Sigmoid colon (tissue), 4 donors: ENCODE measurements around the gene TBCK.

Source experiments
- CTCF ChIP-seq, 4 experiments: fragments of 450-650 bp in 3 of 4; fragments of 200-600 bp in 1 of 4; IDR thresholded peaks; one replicate each; pipeline ENCODE4 v1.5.1; 2016 to 2019; ENCODE audit warnings: antibody characterized with exemption in 4 of 4, mild to moderate bottlenecking in 3 of 4, moderate library complexity in 2 of 4
- EP300 ChIP-seq, 4 donors: sonication (generic); formaldehyde crosslinking; IDR thresholded peaks; one replicate each; pipeline ENCODE4 v1.6.1; 2017; ENCODE audit warnings: antibody characterized with exemption in 4 of 4
- POLR2A ChIP-seq, 2 donors: fragments of 450-650 bp; IDR thresholded peaks; one replicate each; pipeline ENCODE4 v1.6.1; 2016; ENCODE audit warnings: antibody characterized with exemption in 2 of 2, mild to moderate bottlenecking in 2 of 2, moderate library complexity in 2 of 2
- POLR2AphosphoS5 ChIP-seq, 4 donors: sonication (generic); formaldehyde crosslinking; IDR thresholded peaks; one replicate each; pipeline ENCODE4 v1.6.1; 2017; ENCODE audit warnings: antibody characterized with exemption in 4 of 4

GRCh38 chr4:106183551-106183950 is 132.5 kb downstream of the TBCK start:
- TF ChIP-seq CTCF (IDR thresholded peaks at IDR 0.05): no peak
- no peak for TF ChIP-seq POLR2AphosphoS5 (IDR thresholded peaks at IDR 0.05)
- TF ChIP-seq EP300 (IDR thresholded peaks at IDR 0.05): no peak
- TF ChIP-seq POLR2A (IDR thresholded peaks at IDR 0.05): no peak
